Left cardiac atrium (tissue), 4 donors: ENCODE results near the gene TEX22. TPM values are rescaled to one million over a fixed set of nuclear protein-coding genes. Genes with fewer than 3 reads are reported as not detected.
A peak's percentile ranks its signal among the peaks of the same experiment; 100 is the strongest.

Experiments
- ATAC-seq, 2 donors: fragments of 200-7000 bp; cut with Tn5 transposase; one replicate each; pipeline ENCODE4 v1.9.1; 2020; ENCODE audit warnings: mild to moderate bottlenecking in 2 of 2, moderate library complexity in 2 of 2
- DNase-seq: peaks from one replicate; pipeline ENCODE4 v3.0.0-alpha.2; 2020
- intact Hi-C, 2 donors: fragments of 100-400 bp; cut with DNase I; formaldehyde crosslinking; loops; one replicate each; pipeline versions ENCODE4 v1.14.1 to v1.15.1; 2022 to 2023
- total RNA-seq, 2 donors: library from RNA; stranded (reverse); fragmentation: NEBNext Ultra II Directional; extraction: Animal tissue kit (Norgen Biotek cat#: 25700); gene quantifications; one replicate each; pipeline ENCODE4 v1.2.1, GENCODE V29; 2021
- donor health status: DM: no; HTN: yes; CAD: no.
- donor health status: DM: no; HTN: yes; CAD: no; lungs with severe emphysema.
- donor health status: DM: yes; HTN: yes; CAD: no.
- donor health status: Dilated cardiomyopathy.

The TEX22 gene
- total RNA-seq, 2 donors from 2014 or later: 0.77 to 1.6 TPM

DNA sequence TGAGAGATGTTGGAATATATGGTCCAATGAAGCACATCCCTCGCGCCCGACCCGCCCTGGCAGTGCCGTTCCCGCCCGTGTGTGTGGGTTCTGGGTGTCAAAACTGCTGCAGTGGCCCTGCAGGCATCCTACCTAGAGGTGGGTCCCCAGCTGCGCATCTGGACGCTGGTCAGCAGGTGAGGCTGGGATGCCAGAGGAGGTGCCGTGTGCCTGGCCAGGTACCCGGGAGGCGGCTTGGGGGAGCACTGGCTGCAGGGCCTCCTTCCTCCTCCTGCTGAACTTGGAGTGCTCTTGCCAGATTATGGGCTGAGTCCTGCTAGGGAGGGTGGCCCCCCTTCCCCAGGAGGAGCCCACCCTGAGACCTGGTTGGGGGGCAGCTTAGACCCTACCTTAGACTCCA, 26.5 kb downstream of the TEX22 start:
- no peak for ATAC-seq
- intact Hi-C loops: no loop called here
- peak; percentile 8 for DNase-seq

DNA sequence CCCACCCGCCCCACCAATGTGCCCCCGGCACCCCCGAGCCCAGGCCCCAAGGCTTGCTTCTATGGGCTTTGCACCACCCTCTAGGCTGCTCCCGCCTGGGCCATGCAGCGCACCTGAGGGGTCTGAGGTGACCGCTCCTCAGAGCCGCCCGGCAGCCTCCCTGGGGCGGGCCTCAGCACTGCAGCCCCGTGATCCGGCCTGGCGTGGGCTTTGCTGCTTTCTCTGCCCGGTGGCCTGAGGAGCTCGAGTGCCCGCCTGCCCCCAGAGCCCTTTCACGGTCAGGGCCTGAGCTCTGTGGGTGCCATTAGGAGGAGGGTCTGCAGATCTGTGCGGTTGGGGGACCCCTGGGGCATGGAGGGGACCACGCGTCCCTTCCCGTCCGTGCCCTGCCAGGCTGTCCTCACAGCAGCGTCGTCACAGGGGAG, 27.5 kb downstream of the TEX22 start:
- ATAC-seq: no peak
- intact Hi-C loops: no loop called here
- DNase-seq: peak; percentile 13

- no peak for ATAC-seq
- intact Hi-C loops: no loop called here
- DNase-seq: peak; percentile 19
Measured at GRCh38 chr14:105426416-105427130, 28.2 kb downstream of the TEX22 start.

- DNase-seq (no peak), ATAC-seq (no peak)
- intact Hi-C loops: no loop called here
Measured at GRCh38 chr14:105427412-105427811, 29.1 kb downstream of the TEX22 start.

GRCh38 chr14:105427936-105428485, 29.7 kb downstream of the TEX22 start:
- intact Hi-C loops: no loop called here
- no peak for ATAC-seq

DNA sequence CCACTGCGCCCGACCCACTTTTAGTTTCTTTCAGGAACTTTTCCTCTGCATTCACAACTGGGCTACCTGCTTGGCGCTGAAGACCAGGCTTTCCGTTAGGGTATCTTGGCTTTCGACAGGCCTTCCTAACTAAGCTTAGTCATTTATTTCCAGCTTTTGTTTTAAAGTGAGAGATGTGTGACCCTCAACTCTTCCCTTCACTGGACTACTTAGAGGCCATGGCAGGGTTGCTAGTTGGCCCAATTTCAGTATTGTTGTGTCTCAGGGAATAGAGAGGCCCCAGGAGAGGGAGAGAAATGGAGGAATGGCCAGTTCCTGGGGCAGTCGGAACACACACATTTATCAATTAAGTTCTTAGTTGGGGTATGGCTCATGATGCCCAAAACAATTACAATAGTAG, 31.7 kb downstream of the TEX22 start:
- DNase-seq: no peak
- intact Hi-C loops: loop anchor here in 1 of 2 donors (10.0 kb wide), 1 partner anchor 45 kb away; no protein-coding TSS in a partner anchor
- ATAC-seq: peak in 1 of 2 donors; percentile 20

More at GRCh38 chr14:105427936-105428485, 29.7 kb downstream of the TEX22 start:
- no peak for DNase-seq

DNA sequence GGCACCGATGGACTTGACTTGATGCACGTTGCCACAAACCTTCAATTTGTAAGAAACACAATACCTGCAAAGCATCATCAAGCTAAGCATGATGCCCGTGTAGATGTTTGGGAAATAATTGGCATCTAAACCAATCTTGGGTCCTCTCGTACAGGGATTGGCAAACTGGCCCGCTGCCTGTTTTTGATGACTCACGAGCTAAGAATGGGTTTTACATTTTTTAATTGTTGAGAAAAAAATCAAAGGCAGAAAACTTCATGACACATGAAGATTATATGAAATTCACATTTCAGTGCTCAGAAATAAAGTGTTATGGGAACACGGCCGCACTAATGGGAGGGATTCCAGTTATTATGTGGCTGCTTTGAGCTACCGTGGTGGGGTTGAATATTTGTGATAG, 32.2 kb downstream of the TEX22 start:
- DNase-seq: no peak
- intact Hi-C loops: loop anchor here in 1 of 2 donors (10.0 kb wide), 1 partner anchor 46 kb away; no protein-coding TSS in a partner anchor
- peak in 1 of 2 donors; percentile 42 for ATAC-seq

DNA sequence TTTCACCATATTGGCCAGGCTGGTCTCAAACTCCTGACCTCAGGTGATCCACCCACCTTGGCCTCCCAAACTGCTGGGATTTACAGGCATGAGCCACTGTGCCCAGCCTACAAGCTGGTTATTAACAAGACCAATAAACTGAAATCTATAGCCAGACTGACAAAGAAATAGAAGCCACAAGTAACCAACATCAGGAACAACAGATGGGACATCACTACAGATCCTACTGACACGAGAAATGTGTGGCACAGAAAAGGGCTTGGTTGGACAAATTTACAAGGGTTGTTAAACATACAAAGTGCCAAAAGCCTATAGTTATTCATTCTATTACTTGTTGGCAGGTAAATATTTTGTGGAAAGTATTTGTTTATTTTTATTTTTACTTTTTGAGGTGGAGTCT, 32.9 kb downstream of the TEX22 start:
- intact Hi-C loops: loop anchor here in 1 of 2 donors (10.0 kb wide), 1 partner anchor 46 kb away; no protein-coding TSS in a partner anchor
- DNase-seq (no peak), ATAC-seq (no peak)

DNA sequence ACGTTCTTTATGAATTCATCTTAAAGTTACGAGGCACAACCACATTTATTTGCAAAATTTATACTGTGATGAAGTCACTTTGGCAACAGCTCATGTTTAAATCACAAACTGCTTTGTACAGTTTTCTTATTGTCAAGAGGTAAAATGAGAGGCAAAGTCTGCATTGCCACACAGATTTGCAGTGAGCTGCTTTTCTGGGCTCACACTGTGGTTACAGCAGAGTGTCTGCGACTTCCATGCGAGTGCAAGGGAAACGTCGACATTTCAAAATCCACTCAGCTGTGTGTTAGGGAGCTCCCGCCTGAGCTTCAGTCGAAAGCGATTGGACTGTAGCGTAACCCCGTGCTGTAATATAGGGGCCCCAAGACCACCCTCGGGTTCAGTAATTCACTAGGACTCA, 34.3 kb downstream of the TEX22 start:
- DNase-seq: no peak
- intact Hi-C loops: loop anchor here in 1 of 2 donors (10.0 kb wide), 1 partner anchor 48 kb away; no protein-coding TSS in a partner anchor
- no peak for ATAC-seq

DNA sequence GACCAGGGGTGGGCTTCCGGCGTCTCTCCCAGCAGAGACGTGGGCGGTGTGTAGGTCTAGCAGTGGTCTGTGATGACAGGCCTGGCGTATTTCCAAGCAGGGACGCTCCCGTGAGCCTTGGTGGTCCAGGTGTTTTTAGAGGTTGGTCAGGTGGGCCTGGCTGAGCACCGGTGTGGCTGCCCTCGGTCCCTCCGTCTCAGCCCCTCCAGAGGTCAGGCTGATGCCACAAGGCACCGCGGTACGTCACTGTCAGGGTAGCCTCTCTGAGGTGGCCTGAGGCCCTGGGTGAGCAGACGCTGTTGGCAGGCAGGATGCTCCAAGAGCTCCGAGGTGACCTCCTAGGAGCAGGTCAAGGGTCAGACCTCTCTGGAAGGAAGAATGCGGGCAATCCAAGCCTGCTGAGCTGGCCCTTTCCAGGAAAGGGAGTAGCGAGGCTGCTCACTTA, 34.8 kb downstream of the TEX22 start:
- DNase-seq (no peak), ATAC-seq (no peak)
- intact Hi-C loops: loop anchor here in 1 of 2 donors (10.0 kb wide), 1 partner anchor 48 kb away; no protein-coding TSS in a partner anchor

- ATAC-seq: no peak
- DNase-seq: no peak
- intact Hi-C loops: loop anchor here in 1 of 2 donors (10.0 kb wide), 1 partner anchor 52 kb away; no protein-coding TSS in a partner anchor
Measured at GRCh38 chr14:105436402-105436801, 38.1 kb downstream of the TEX22 start.

GRCh38 chr14:105436891-105437722, 38.8 kb downstream of the TEX22 start:
- no peak for ATAC-seq
- no peak for DNase-seq
- intact Hi-C loops: loop anchor here in 1 of 2 donors (10.0 kb wide), 1 partner anchor 52 kb away; no protein-coding TSS in a partner anchor

DNA sequence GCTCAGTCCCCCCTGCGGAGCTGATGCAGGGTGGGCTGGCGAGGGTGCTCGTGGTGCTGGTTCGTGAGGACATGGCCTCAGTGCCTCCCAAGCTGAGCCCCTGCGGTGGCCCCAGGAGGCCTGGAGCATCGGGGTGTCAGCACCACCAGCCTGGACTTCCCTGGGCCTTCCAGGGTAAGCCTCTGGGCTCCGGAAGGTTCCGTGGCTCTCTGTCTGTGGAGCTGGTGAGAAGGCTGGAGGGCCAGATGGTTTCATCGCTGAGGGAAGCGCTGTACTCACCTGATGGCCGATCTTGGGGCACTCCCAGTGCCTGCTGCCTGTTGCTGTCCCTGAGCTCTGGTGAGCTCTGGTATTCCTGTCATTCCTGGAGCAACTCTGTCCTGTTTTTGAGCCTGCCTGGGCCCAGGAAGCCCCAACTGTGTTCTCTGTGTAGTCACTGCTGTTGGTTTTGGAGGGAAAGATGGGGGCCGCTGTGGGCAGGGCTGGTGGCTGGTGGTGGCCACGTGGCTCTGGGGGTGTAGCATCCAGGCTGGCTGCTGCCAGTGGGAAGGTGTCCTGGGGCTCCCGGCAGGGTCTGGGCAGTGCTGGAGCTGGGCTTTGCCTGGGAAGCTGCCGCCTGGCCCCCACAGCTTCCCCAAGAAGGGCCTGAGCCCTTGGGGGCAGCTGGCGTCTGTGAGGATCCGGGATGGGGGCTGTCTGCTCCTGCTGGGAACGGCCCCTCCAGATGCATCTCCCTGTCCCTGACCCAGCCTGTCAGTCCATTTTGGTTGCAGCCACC, 39.6 kb downstream of the TEX22 start:
- intact Hi-C loops: loop anchor here in 1 of 2 donors (10.0 kb wide), 1 partner anchor 53 kb away; no protein-coding TSS in a partner anchor
- no peak for ATAC-seq
- no peak for DNase-seq

DNA sequence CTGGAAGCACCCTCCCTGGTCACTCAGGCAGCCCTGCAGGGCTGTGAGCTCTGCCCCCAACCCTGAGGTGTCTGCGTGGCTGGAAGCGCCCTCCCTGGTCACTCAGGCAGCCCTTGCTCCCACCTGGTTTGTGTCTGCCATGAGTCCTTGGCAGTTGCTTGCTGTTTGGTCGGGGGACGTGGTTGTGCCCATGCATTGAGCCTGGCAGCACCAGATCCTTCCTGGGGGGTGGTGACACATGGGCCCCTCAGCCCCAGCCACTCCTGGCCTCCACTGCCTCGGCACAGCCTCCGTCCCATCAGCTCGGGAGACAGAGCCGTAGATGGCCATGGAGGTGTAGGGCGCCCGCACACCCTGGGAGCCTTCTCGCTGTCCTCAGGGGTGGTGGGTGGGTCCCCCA, 40.8 kb downstream of the TEX22 start:
- intact Hi-C loops: loop anchor here in 1 of 2 donors (10.0 kb wide), 1 partner anchor 54 kb away; no protein-coding TSS in a partner anchor
- no peak for DNase-seq
- ATAC-seq: no peak

- DNase-seq (no peak), ATAC-seq (no peak)
- intact Hi-C loops: loop anchor here in 1 of 2 donors (10.0 kb wide), 1 partner anchor 55 kb away; no protein-coding TSS in a partner anchor
Measured at GRCh38 chr14:105439710-105440553, 41.6 kb downstream of the TEX22 start.

DNA sequence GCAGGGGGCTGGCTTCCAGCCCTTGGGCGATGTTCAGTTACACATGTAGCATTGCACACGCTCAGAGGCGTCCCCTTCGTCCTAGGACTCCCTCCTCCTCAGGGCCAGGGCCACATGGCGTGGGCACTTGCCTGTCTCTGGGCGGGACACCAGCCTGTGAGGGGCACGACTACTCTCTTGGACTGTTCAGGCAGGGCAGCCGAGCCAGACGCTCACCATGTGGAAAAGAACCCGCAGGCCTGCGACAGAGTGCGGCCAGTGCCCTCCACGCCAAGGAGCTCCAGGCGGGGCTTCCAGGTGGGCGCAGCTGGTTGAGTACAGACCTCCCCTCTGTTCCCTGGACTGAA, 42.2 kb downstream of the TEX22 start:
- DNase-seq (no peak), ATAC-seq (no peak)
- intact Hi-C loops: no loop called here

DNA sequence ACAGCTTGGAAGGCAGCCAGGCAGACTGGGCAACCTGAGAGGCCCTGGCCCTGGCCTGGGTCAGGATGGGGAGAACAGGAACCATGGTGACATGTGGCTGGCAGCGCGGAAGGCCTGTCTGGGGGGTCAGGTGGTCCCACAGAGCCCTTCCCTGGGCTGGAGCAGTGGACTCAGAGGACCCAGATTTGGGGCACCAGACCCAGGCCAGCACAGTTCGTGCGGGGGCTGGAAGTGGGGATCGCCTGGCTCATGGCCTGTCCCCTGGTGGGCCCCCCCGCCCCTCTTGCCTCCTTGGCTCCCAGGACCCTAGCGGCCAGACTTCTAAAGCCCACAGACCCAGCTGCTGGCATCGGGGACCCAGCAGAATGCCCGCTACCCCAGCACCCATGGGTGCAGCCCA, 42.7 kb downstream of the TEX22 start:
- DNase-seq (no peak), ATAC-seq (no peak)
- intact Hi-C loops: no loop called here

GRCh38 chr14:105442125-105442524, 43.8 kb downstream of the TEX22 start:
- DNase-seq: no peak
- ATAC-seq: no peak
- intact Hi-C loops: no loop called here
